Kidney tubule cell (primary cell): Measurements from ENCODE around the gene ITGB4.

Experiments
- DNase-seq: peaks from one replicate; pipeline ENCODE4 v3.0.0-alpha.2; 2018; ENCODE audit warnings: low spot score

Gene ITGB4

DNA sequence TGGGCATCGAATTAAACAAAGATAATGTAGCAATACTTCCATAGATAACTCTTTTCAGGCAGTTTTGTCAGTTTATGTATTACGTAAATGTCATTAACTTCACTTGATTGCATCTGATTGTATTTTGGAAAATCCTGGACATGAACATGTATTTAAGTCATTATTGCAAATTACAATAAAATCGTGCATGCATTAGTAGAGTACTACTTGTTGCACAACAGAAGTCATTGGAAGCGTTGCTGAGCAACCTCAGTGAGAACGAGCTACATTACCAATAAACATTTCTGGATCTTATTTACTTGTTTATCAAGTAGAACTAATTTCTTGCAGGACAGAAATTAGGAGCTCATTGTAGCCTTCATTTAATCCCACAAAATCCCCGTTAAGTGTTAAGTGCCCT is 70.0 kb downstream of the ITGB4 start:
- DNase-seq = no peak

DNA sequence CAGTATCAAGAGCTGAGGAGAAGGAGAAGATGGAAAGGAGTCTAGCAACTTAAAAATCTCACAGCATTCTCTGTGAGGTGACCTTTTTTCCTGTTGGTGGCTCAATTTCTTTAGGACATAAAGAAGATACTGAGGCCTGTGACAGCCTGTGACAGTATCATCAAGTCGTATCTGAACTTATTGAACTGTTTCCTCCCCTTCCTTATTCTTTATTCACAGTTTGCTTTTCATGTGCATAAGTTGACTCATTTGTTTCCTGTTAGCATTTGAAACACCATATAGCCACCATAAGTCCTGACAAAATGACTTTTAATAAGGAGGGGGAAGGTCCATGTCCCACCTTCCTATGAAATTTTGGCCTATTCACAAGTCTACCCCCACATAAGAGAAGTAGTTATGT is 72.2 kb downstream of the ITGB4 start:
- DNase-seq = no peak

DNA sequence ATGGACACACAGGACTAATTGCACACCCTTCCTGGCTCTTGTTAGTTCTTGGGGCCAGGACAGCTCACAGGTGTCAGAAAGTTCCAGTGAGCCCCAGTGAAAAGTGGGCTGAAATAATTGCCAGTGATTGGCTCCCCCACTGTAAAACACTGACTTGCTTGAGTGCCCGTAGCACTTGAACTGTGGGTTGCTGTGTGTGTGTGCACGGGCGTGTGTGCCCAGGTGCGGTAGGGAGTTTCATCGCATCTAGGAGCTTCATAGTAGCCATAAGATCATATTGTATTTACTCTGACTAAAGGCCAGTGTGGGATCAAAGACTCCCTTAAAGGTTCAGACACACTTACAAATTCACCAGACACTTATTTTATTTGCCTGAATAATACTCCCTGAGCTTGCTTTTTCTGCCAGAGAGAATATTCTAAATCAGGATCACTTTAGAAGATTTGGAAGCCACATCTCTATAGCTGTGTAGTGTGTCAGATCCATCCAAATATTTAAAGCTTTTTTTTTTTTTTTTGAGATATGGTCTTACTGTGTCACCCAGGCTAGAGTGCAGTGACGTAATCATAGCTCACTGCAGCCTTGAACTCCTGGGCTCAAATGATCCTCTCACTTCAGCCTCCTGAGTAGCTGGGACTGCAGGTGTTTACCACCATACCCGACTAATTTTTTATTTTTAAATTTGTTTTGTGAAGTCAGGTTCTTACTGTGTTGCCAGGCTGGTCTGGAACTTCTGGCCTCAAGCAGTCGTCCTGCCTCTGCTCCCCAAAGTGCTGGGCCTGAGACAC is 74.8 kb downstream of the ITGB4 start:
- DNase-seq = no peak

- DNase-seq = no peak
Observed at GRCh38 chr17:75799402-75799801, 78.1 kb downstream of the ITGB4 start.

- no peak for DNase-seq
Observed at GRCh38 chr17:75803883-75804282, 82.6 kb downstream of the ITGB4 start.

DNA sequence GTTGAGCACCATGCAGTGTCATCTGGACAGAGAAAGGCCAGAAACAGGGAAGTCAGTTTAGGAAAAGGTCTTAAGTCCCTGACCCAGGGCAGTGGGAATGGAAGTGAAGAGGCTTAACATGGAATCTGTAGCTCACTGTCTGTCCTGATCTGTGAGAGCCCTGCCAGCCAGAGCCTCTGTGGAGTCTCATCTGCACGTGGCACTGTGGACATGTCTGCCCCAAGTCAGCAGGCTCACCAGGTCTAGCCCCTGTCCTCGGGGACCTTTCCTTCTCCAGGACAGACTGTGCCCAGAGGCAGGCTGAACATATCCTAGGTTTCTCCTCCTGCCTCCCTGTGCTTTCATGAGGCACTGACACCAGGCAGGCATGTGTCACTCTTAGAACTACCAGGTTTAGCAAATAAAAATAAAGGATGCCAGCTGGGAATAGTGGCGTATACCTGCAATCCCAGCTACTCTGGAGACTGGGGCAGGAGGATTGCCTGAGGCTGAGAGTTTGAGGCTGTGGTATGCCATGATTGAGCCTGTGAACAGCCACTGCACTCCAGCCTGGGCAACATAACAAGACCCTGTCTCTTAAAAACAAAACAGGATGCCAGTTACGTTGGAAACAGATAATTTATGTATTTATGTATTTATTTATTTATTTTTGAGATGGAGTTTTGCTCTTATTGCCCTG is 85.7 kb downstream of the ITGB4 start:
- DNase-seq = no peak
